Tibial nerve (tissue), 4 donors: ENCODE results near the gene GRM3.

Source experiments
- EP300 ChIP-seq, 2 donors: sonication (generic); formaldehyde crosslinking; IDR thresholded peaks; one replicate each; pipeline ENCODE4 v1.6.1; 2017; ENCODE audit warnings: antibody characterized with exemption in 2 of 2, mild to moderate bottlenecking in 1 of 2
- POLR2A ChIP-seq, 2 donors: fragments of 450-650 bp; IDR thresholded peaks; one replicate each; pipeline ENCODE4 v1.6.1; 2017; ENCODE audit warnings: antibody characterized with exemption in 2 of 2, mild to moderate bottlenecking in 2 of 2, moderate library complexity in 2 of 2
- TF ChIP-seq, protein P1 (sequence below), 5 experiments: fragments of 200-600 bp in 3 of 5; fragments of 450-650 bp in 2 of 5; sonication (generic) in 3 of 5; IDR thresholded peaks; one replicate each; pipeline ENCODE4 v1.5.1; 2016 to 2019; ENCODE audit warnings: antibody characterized with exemption in 5 of 5, mild to moderate bottlenecking in 3 of 5, moderate library complexity in 2 of 5

DNA sequence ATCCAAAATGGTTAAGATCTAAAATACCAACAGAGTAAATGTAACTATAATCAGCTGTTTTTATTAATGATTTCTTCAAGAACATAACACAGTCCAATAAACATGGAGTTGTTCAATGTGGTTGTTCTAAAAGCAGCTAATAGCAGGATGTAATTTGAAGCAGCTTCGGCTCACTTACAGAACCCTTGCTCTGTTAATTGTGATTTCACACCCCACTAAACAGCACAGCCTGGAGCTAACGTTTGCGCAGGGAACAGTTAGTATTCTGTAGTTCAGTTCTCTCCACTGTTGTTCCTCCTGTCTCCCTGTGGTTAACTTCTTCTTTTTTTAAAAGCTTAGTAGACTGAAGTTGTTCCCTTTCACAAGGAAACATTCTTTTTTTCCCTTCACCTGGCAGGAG lies 104.0 kb downstream of the GRM3 start:
- TF ChIP-seq, protein P1, sequence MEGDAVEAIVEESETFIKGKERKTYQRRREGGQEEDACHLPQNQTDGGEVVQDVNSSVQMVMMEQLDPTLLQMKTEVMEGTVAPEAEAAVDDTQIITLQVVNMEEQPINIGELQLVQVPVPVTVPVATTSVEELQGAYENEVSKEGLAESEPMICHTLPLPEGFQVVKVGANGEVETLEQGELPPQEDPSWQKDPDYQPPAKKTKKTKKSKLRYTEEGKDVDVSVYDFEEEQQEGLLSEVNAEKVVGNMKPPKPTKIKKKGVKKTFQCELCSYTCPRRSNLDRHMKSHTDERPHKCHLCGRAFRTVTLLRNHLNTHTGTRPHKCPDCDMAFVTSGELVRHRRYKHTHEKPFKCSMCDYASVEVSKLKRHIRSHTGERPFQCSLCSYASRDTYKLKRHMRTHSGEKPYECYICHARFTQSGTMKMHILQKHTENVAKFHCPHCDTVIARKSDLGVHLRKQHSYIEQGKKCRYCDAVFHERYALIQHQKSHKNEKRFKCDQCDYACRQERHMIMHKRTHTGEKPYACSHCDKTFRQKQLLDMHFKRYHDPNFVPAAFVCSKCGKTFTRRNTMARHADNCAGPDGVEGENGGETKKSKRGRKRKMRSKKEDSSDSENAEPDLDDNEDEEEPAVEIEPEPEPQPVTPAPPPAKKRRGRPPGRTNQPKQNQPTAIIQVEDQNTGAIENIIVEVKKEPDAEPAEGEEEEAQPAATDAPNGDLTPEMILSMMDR (IDR thresholded peaks at IDR 0.05): no peak
- TF ChIP-seq POLR2A (IDR thresholded peaks at IDR 0.05) (no peak), EP300 (IDR thresholded peaks at IDR 0.05) (no peak)
